ENCODE data around the gene SAC3D1. TPM values are rescaled to one million over a fixed set of nuclear protein-coding genes. Genes with fewer than 3 reads are reported as not detected.

Gene SAC3D1
- polyA plus RNA-seq, 2 donors, result 6.2 to 12.1 TPM

Other genes starting within 250 kb of the SAC3D1 start
- 1 to 10 TPM; 4.7 to 7.5 TPM for gene MAP4K2, start 238.0 kb upstream of the SAC3D1 start, polyA plus RNA-seq
- gene MEN1, start 230.7 kb upstream of the SAC3D1 start, polyA plus RNA-seq, result 10 to 100 TPM; 15.4 to 19.0 TPM
- gene CDC42BPG, start 196.6 kb upstream of the SAC3D1 start, polyA plus RNA-seq, result 10 to 100 TPM; 17.5 to 30.7 TPM
- gene EHD1, start 162.6 kb upstream of the SAC3D1 start, polyA plus RNA-seq, result 10 to 100 TPM; 16.1 to 28.7 TPM
- 10 to 100 TPM; 10.4 to 11.4 TPM for gene ATG2A, start 124.0 kb upstream of the SAC3D1 start, polyA plus RNA-seq
- gene PPP2R5B, start 116.5 kb upstream of the SAC3D1 start, polyA plus RNA-seq, result 10 to 100 TPM in 1 of 2 donors, 1 to 10 TPM in 1; 6.6 to 11.0 TPM
- not detected for gene GPHA2, start 105.3 kb upstream of the SAC3D1 start, polyA plus RNA-seq
- not detected for gene MAJIN, start 69.1 kb upstream of the SAC3D1 start, polyA plus RNA-seq
- gene BATF2, start 44.2 kb upstream of the SAC3D1 start, polyA plus RNA-seq, result under 1 TPM; 0.22 to 0.35 TPM
- gene ARL2, start 27.1 kb upstream of the SAC3D1 start, polyA plus RNA-seq, result 10 to 100 TPM; 44.5 to 68.6 TPM
- gene SNX15, start 13.8 kb upstream of the SAC3D1 start, polyA plus RNA-seq, result 10 to 100 TPM; 14.7 to 15.6 TPM
- gene NAALADL1, start 17.3 kb downstream of the SAC3D1 start, polyA plus RNA-seq, result 1 to 10 TPM; 3.0 to 6.0 TPM
- gene CDCA5, start 42.8 kb downstream of the SAC3D1 start, polyA plus RNA-seq, result 1 to 10 TPM; 4.3 to 8.8 TPM
- gene ZFPL1, start 43.0 kb downstream of the SAC3D1 start, polyA plus RNA-seq, result 10 to 100 TPM; 30.6 to 30.9 TPM
- gene VPS51, start 55.0 kb downstream of the SAC3D1 start, polyA plus RNA-seq, result 10 to 100 TPM; 62.3 to 70.4 TPM
- gene TM7SF2, start 70.7 kb downstream of the SAC3D1 start, polyA plus RNA-seq, result 10 to 100 TPM; 48.3 to 68.3 TPM
- 10 to 100 TPM; 12.4 to 13.3 TPM for gene ZNHIT2, start 76.5 kb downstream of the SAC3D1 start, polyA plus RNA-seq
- gene FAU, start 80.9 kb downstream of the SAC3D1 start, polyA plus RNA-seq, result 100 to 1,000 TPM; 789 to 817 TPM
- 10 to 100 TPM; 18.9 to 44.3 TPM for gene MRPL49, start 81.1 kb downstream of the SAC3D1 start, polyA plus RNA-seq
- gene SYVN1, start 93.3 kb downstream of the SAC3D1 start, polyA plus RNA-seq, result 10 to 100 TPM; 16.4 to 17.8 TPM
- gene SPDYC, start 129.0 kb downstream of the SAC3D1 start, polyA plus RNA-seq, result not detected
- 100 to 1,000 TPM; 323 to 450 TPM for gene CAPN1, start 140.7 kb downstream of the SAC3D1 start, polyA plus RNA-seq
- 1 to 10 TPM; 8.5 to 9.2 TPM for gene POLA2, start 220.8 kb downstream of the SAC3D1 start, polyA plus RNA-seq